ENCODE results near the gene CBLL2.

DNA sequence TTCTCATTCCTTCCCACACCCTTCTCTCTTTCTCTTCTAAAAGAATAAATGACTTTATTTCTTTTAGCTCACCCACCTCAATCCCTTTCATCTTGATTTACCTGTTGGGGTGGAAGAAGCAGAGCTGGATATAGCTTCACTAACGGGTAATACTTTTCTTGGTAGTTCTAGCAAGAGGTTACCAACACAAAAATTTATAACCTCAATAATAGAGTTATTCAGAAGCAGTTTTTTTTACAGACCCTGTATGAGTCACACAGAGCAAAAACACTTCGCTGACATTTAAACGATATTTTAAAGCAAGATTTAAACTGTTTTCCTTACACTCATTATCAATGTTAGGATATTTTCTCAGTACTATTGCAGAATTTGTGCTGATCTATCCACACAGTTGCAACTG, 42.4 kb downstream of the CBLL2 start:
- TF ChIP-seq CTCF (optimal IDR thresholded peaks at IDR 0.05 in 1 of 3, IDR thresholded peaks at IDR 0.05 in 1 of 3, conservative IDR thresholded peaks at IDR 0.05 in 1 of 3; ENCODE audit: extremely low read depth in 1 of 3, insufficient read depth in 2 of 3, low read length in 3 of 3): no peak
- TF ChIP-seq EZH2 (IDR thresholded peaks at IDR 0.05; ENCODE audit: low read length): no peak

Measured in keratinocyte (primary cell).